ENCODE measurements around the gene HTT.

DNA sequence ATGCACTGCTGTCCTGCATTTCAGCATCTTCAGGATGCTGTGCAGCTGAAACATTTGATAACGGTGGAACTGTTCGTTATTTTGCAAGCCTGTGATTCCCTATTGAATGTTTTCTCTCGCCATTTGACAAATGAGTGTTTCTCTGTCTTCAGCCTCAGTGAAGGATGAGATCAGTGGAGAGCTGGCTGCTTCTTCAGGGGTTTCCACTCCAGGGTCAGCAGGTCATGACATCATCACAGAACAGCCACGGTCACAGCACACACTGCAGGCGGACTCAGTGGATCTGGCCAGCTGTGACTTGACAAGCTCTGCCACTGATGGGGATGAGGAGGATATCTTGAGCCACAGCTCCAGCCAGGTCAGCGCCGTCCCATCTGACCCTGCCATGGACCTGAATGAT lies 52.6 kb downstream of the HTT start:
- no peak for TF ChIP-seq POLR2A (IDR thresholded peaks at IDR 0.05; ENCODE audit: control extremely low read depth in 1 of 2, low read depth in 2 of 2, low read length in 2 of 2)
- no peak for TF ChIP-seq MAX (IDR thresholded peaks at IDR 0.05)
- TF ChIP-seq, protein P1, sequence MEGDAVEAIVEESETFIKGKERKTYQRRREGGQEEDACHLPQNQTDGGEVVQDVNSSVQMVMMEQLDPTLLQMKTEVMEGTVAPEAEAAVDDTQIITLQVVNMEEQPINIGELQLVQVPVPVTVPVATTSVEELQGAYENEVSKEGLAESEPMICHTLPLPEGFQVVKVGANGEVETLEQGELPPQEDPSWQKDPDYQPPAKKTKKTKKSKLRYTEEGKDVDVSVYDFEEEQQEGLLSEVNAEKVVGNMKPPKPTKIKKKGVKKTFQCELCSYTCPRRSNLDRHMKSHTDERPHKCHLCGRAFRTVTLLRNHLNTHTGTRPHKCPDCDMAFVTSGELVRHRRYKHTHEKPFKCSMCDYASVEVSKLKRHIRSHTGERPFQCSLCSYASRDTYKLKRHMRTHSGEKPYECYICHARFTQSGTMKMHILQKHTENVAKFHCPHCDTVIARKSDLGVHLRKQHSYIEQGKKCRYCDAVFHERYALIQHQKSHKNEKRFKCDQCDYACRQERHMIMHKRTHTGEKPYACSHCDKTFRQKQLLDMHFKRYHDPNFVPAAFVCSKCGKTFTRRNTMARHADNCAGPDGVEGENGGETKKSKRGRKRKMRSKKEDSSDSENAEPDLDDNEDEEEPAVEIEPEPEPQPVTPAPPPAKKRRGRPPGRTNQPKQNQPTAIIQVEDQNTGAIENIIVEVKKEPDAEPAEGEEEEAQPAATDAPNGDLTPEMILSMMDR (IDR thresholded peaks at IDR 0.05; ENCODE audit: control extremely low read depth in 1 of 3, insufficient read depth in 1 of 3, low read depth in 1 of 3, low read length in 3 of 3): no peak
- TF ChIP-seq HDAC6 (IDR thresholded peaks at IDR 0.05; ENCODE audit: low read depth, low read length): no peak
- no peak for TF ChIP-seq CEBPB (IDR thresholded peaks at IDR 0.05; ENCODE audit: low read depth, low read length)
- no peak for TF ChIP-seq YY1 (IDR thresholded peaks at IDR 0.05; ENCODE audit: low read depth, low read length)
- TF ChIP-seq EP300 (IDR thresholded peaks at IDR 0.05; ENCODE audit: borderline replicate concordance in 1 of 2, low read depth in 2 of 2, low read length in 2 of 2): no peak
- no peak for TF ChIP-seq EZH2 (IDR thresholded peaks at IDR 0.05; ENCODE audit: low read depth, low read length, severe bottlenecking)
- TF ChIP-seq CTBP2 (IDR thresholded peaks at IDR 0.05; ENCODE audit: borderline replicate concordance, insufficient read depth, insufficient read length, low read length): no peak
- TF ChIP-seq GABPA (IDR thresholded peaks at IDR 0.05; ENCODE audit: borderline replicate concordance, insufficient read depth, low read length): no peak
- TF ChIP-seq ATF3 (IDR thresholded peaks at IDR 0.05; ENCODE audit: insufficient read depth, low read depth, low read length): no peak
- TF ChIP-seq CREB1 (IDR thresholded peaks at IDR 0.05): no peak
- TF ChIP-seq CHD2 (IDR thresholded peaks at IDR 0.05; ENCODE audit: low read length): no peak
- no peak for TF ChIP-seq HDAC2 (IDR thresholded peaks at IDR 0.05; ENCODE audit: borderline replicate concordance in 1 of 2, low read depth in 2 of 2, low read length in 2 of 2)
